ENCODE data around the gene PLA2G12B.
"Not testable (repeated sequence)": the region's sequence is repeated elsewhere in the genome, so short reads cannot be mapped to it uniquely, and the experiment has no call there.

Gene PLA2G12B

DNA sequence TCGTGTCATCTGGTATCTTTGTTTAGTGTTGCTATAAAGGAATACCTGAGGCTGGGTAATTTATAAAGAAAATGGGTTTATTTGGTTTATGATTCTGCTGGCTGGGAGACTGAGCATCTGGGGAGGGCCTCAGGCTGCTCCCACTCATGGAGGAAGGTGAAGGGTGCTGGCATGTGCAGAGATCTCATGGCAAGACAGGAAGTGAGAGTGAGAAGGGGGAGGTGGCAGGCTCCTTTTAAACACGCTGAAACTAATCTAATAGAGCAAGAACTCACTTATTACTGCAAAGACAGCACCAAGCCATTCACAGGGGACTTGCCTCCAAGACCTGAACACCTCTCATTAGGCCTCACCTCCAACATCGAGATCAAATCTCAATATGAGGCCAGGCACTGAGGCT, 49.8 kb downstream of the PLA2G12B start:
- DNase-seq (ENCODE audit: low read depth) = peak; percentile 38
- H3K4me3 ChIP-seq (ENCODE audit: low read depth, low read length) = no peak overlapping the region
- TF ChIP-seq CTCF (IDR thresholded peaks at IDR 0.05; ENCODE audit: insufficient read depth, low read depth, low read length, missing control alignments) = no peak

DNA sequence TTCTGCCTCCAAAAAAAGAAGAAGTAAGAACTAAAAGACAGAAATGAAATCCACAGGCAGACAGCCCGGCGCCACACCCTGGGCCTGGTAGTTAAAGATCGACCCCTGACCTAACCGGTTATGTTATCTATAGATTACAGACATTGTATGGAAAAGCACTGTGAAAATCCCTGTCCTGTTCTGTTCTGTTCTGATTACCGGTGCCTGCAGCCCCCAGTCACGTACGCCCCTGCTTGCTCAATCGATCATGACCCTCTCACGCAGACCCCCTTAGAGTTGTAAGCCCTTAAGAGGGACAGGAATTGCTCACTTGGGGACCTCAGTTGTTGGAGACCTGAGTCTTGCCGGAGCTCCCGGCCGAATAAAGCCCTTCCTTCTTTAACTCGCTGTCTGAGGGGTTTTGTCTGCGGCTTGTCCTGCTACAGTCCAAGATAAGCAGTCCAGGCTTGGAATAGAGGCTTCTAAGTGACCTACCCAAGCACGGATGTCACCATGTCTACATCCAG, 50.6 kb downstream of the PLA2G12B start:
- not testable (repeated sequence) for H3K4me3 ChIP-seq (ENCODE audit: low read depth, low read length); DNase-seq (ENCODE audit: low read depth)

GRCh38 chr10:72899545-72899944, 55.1 kb downstream of the PLA2G12B start:
- no peak for DNase-seq (ENCODE audit: low read depth)
- TF ChIP-seq CTCF (IDR thresholded peaks at IDR 0.05; ENCODE audit: insufficient read depth, low read depth, low read length, missing control alignments) = no peak
- no peak overlapping the region for H3K4me3 ChIP-seq (ENCODE audit: low read depth, low read length)

DNA sequence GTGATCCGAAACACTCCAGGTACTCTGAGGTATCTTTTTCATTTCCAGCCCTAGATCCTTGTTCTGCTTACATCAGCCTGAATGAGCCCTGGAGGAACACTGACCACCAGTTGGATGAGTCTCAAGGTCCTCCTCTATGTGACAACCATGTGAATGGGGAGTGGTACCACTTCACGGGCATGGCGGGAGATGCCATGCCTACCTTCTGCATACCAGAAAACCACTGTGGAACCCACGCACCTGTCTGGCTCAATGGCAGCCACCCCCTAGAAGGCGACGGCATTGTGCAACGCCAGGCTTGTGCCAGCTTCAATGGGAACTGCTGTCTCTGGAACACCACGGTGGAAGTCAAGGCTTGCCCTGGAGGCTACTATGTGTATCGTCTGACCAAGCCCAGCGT, 56.0 kb downstream of the PLA2G12B start:
- H3K4me3 ChIP-seq (ENCODE audit: low read depth, low read length) = no peak overlapping the region
- TF ChIP-seq CTCF (IDR thresholded peaks at IDR 0.05; ENCODE audit: insufficient read depth, low read depth, low read length, missing control alignments) = no peak
- DNase-seq (ENCODE audit: low read depth) = no peak

- no peak for TF ChIP-seq CTCF (IDR thresholded peaks at IDR 0.05; ENCODE audit: insufficient read depth, low read depth, low read length, missing control alignments)
- no peak for DNase-seq (ENCODE audit: low read depth)
- no peak overlapping the region for H3K4me3 ChIP-seq (ENCODE audit: low read depth, low read length)
Observed at GRCh38 chr10:72895236-72895850, 59.3 kb downstream of the PLA2G12B start.

- TF ChIP-seq CTCF (IDR thresholded peaks at IDR 0.05; ENCODE audit: insufficient read depth, low read depth, low read length, missing control alignments) = no peak
- no peak within 1 kb of the TSS for H3K4me3 ChIP-seq (ENCODE audit: low read depth, low read length)
- DNase-seq (ENCODE audit: low read depth) = no peak
Observed at GRCh38 chr10:72893136-72893798, 61.3 kb downstream of the PLA2G12B start, which contains the start of gene OIT3. TSS of gene OIT3 (plus strand) at chr10:72893739. CDS start at chr10:72893799, 60 bp downstream.

DNA sequence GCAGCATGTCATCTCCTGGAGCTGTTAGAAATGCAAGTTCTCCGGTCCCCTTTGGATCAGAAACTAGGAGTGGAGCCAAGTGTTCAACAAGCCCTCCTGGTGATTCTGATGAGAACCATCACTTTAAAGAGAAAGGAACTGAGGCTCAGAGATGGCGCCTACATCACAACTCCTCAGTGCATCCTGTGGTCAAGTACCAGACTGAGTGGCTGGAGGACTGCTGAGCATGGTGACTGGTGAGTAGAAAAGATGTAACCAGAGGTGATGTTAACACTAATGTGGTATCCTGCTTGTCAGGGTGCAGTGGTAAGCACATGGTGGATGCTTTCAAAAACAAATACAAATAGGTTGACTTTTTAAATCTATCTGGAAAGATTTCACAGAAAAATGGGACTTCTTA, 64.5 kb downstream of the PLA2G12B start:
- peak; percentile 5 for DNase-seq (ENCODE audit: low read depth)
- no peak for TF ChIP-seq CTCF (IDR thresholded peaks at IDR 0.05; ENCODE audit: insufficient read depth, low read depth, low read length, missing control alignments)

More for the DNA sequence above, 64.5 kb downstream of the PLA2G12B start:
- no peak overlapping the region for H3K4me3 ChIP-seq (ENCODE audit: low read depth, low read length)

Measured in GM12865 (cell line).